Measurements from ENCODE around the gene ARHGEF10L. TPM values are rescaled to one million over a fixed set of nuclear protein-coding genes. Genes with fewer than 3 reads are reported as not detected.

The ARHGEF10L gene
- total RNA-seq, 6 experiments from 2014 or later: 11.1 to 29.0 (median 26.7) TPM

DNA sequence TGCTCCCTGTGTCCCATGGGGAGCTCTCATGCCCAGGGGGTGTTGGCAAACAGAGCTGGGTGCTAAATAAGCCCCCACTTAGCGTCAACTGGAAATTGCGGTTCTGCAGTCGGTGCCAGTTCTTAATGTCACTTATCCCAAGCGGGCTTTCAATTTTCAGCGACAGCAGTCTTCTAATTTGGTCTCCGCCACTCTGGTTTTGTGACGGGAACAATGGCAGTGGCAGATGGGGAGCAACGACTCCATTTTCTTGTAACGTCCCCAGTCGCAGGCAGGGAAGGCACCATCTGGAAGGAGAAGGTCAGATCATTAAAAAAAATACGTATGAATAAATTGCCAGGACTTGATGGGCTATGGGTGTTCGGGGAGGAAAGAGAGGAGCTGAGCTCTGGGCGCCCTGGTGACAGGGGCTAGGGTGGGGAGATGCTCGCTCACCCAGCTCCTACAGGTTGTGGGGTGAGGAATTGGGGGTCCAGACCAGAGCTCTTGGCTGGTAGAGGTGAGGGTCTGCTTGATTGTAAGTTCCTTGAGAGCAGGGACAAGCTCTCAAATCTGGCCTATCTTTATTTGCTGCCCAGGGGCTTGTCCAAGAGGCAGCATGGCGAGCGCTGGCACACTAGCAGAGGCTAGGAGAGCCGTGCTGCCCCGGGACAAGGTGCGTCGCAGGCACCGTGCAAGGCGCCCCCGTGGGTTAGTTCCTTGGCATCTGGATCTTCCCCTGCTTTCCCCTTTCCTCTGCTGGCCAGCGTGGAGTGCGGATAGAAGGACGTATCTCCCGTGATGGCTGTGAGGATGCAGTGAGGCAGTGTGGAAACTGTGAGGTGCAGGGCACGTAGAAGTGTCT is 105.8 kb downstream of the ARHGEF10L start:
- peaks cover 12% of the 10 kb centered on the region; the same call in 1 of the 2 replicates for H3K36me3 Mint-ChIP-seq (ENCODE audit: low read depth)
- H3K4me3 Mint-ChIP-seq: no peak overlapping the region
- H3K27ac Mint-ChIP-seq: no peak overlapping the region

DNA sequence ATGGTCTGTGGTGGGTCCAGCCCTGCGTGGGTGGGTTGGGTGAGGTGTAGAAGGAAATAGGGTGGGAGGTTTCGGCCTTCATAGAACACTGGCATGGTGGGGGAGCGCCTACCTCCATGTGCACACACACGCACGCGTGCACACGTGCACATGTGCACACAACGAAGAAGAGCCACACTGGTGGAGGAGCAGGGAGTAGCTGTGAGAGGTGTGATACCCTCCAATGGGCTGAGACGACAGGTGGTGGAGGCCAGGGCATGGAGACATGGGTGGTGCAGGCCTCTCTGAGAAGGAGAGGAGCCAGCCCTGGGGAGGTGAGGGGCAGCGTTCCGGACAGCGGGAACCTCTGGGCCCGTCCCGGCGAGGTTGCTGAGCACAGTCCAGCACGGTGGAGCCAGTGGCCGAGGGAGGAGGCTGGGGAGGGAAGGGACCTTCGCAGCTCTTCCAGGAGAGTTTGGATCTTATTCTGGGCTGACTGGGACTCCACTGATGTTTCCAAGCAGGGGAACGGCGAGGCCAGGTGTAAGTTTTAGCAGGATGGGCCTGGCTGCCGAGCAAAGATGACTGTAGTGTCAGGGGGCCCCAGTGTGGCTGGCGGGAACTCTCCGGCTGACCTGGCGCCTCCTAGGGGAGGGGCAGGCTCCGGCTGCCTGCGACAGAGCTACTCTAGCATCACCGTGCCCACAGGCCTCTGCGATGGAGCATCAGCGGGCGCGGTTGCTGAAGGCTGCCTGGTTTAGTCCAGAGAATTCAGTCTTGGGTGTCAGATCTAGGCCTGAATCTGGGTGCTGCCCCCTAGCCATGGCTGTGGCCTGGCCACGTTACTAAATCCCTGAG is 107.2 kb downstream of the ARHGEF10L start:
- Mint-ChIP-seq H3K4me1 (ENCODE audit: low read depth) (no peaks in the 10 kb centered on the region), H3K4me3 (no peak overlapping the region; the same call in 1 of the 2 replicates), H3K27ac (no peak overlapping the region), H3K27me3 (ENCODE audit: insufficient read depth) (peaks cover 6% of the 10 kb centered on the region; the same call in 1 of the 2 replicates), H3K36me3 (ENCODE audit: low read depth) (peaks cover 6% of the 10 kb centered on the region; the same call in 1 of the 2 replicates), H3K9me3 (no peaks in the 10 kb centered on the region)
- DNase-seq: no peak
- TF ChIP-seq, protein P1, sequence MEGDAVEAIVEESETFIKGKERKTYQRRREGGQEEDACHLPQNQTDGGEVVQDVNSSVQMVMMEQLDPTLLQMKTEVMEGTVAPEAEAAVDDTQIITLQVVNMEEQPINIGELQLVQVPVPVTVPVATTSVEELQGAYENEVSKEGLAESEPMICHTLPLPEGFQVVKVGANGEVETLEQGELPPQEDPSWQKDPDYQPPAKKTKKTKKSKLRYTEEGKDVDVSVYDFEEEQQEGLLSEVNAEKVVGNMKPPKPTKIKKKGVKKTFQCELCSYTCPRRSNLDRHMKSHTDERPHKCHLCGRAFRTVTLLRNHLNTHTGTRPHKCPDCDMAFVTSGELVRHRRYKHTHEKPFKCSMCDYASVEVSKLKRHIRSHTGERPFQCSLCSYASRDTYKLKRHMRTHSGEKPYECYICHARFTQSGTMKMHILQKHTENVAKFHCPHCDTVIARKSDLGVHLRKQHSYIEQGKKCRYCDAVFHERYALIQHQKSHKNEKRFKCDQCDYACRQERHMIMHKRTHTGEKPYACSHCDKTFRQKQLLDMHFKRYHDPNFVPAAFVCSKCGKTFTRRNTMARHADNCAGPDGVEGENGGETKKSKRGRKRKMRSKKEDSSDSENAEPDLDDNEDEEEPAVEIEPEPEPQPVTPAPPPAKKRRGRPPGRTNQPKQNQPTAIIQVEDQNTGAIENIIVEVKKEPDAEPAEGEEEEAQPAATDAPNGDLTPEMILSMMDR (IDR thresholded peaks at IDR 0.05): peak; percentile 50

More for the DNA sequence above, 105.8 kb downstream of the ARHGEF10L start:
- Mint-ChIP-seq H3K27me3 (ENCODE audit: insufficient read depth) (peaks cover 8% of the 10 kb centered on the region; the same call in 1 of the 2 replicates), H3K9me3 (no peaks in the 10 kb centered on the region), H3K4me1 (ENCODE audit: low read depth) (no peaks in the 10 kb centered on the region)
- no peak for DNase-seq
- TF ChIP-seq, protein P1 (IDR thresholded peaks at IDR 0.05): no peak

DNA sequence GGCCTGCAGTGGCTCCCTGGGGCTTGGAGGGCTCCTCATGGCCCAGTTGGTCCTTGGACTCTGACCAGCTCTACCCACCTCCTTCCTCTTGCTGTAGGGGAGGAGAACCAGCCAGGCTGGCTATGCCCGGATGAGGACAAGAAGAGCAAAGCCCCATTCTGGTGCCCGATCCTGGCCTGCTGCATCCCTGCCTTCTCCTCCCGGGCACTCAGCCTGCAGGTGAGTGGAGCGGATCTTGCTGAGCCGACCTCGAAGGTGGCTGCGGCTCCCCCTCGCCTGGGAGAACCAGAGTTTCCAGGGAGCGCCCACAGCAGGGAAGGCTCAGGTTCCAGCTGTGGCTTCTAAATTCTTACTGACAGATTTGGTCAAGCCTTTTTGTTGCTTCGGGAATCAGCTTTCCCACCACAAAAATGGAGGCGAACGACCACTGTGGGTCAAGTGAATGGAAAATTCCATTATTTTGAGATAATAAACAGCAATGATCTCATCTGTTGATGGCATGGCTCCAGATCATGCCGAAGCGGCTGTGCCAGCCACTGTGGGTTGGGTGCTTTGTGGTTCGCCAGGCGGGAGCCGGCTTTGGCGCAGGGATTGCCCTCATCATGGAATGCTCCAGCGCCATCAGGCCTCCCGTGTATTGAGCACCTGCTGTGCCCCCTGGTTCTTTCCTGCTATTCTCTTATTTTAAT is 109.1 kb downstream of the ARHGEF10L start:
- no peak overlapping the region for H3K4me3 Mint-ChIP-seq
- peaks cover 6% of the 10 kb centered on the region; the same call in 1 of the 2 replicates for H3K36me3 Mint-ChIP-seq (ENCODE audit: low read depth)
- no peak overlapping the region for H3K27ac Mint-ChIP-seq
- peaks cover 4% of the 10 kb centered on the region; the same call in 1 of the 2 replicates for H3K27me3 Mint-ChIP-seq (ENCODE audit: insufficient read depth)
- no peak for DNase-seq
- TF ChIP-seq, protein P1 (IDR thresholded peaks at IDR 0.05): no peak
- no peaks in the 10 kb centered on the region for H3K4me1 Mint-ChIP-seq (ENCODE audit: low read depth)
- no peaks in the 10 kb centered on the region for H3K9me3 Mint-ChIP-seq

DNA sequence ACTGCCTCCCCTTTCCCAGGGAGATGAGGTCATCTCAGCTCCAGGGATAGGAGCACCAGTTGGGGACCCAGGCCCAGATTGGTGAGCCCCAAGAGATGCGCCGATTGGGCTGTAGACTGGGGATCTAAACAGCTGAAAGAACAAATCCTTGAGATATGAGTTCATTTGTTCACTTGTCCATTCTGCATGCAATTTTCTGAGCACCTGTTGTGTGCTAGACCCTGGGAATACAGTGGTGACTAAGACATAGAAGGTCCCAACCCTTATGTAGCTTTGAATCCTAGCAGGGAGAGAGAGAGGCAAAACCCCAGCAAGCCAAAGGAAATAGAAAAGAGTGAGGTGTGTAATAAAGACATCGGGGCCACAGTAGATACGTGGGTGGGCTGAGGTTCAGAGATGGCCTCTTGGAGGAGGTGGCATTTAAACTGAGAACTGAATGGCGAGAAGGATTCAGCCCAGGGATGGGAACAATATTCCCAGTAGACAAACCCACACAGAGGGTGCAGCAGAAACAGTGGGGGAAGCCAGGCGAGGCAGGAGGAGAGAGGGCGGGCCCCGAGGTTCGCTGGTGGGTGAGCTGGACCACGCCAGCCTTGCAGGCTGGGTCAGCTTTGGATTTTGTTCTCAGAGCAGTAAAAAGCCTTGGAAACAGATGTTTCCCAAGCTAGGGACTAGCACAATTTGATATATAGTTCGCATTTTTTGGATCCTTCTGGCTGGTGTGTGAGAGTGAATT is 110.0 kb downstream of the ARHGEF10L start:
- Mint-ChIP-seq H3K9me3 (no peaks in the 10 kb centered on the region), H3K36me3 (ENCODE audit: low read depth) (peaks cover 6% of the 10 kb centered on the region; the same call in 1 of the 2 replicates), H3K27ac (no peak overlapping the region), H3K27me3 (ENCODE audit: insufficient read depth) (peaks cover 4% of the 10 kb centered on the region; the same call in 1 of the 2 replicates), H3K4me1 (ENCODE audit: low read depth) (peaks cover 4% of the 10 kb centered on the region; the same call in 1 of the 2 replicates), H3K4me3 (no peak overlapping the region)
- TF ChIP-seq, protein P1 (IDR thresholded peaks at IDR 0.05): no peak
- DNase-seq: no peak

Measured in HFFc6 (cell line).